H9 (cell line): ENCODE data around the gene NTSR1. TPM values are rescaled to one million over a fixed set of nuclear protein-coding genes. Genes with fewer than 3 reads are reported as not detected.

Experiments
- DNase-seq: peaks from one replicate; pipeline ENCODE4 v3.0.0-alpha.2; 2017
- H2AFZ ChIP-seq: one replicate; pipeline ENCODE4 v1.6.1; 2013; ENCODE audit warnings: mild to moderate bottlenecking, low read length, control low read depth, moderate library complexity
- H2AK5ac ChIP-seq: 2 replicates; pipeline ENCODE4 v1.6.1; 2013; ENCODE audit warnings: low read length, control low read depth, mixed read lengths; ENCODE audit not compliant: insufficient read length
- H2BK120ac ChIP-seq: one replicate; pipeline ENCODE4 v1.6.1; 2013; ENCODE audit warnings: low read depth, mild to moderate bottlenecking, low read length, control low read depth, inconsistent platforms; ENCODE audit not compliant: poor library complexity, severe bottlenecking
- H2BK12ac ChIP-seq: 2 replicates; pipeline ENCODE4 v1.6.1; 2013; ENCODE audit warnings: low read length, control low read depth, mixed read lengths, low read depth; ENCODE audit not compliant: insufficient read length
- H2BK15ac ChIP-seq: 2 replicates; pipeline ENCODE4 v1.6.1; 2013; ENCODE audit warnings: low read depth, low read length, control low read depth
- H2BK20ac ChIP-seq: one replicate; pipeline ENCODE4 v1.6.1; 2013; ENCODE audit warnings: low read depth, mild to moderate bottlenecking, low read length, control low read depth, inconsistent platforms; ENCODE audit not compliant: poor library complexity, severe bottlenecking
- H2BK5ac ChIP-seq: 2 replicates; pipeline ENCODE4 v1.6.1; 2013; ENCODE audit warnings: low read length, control low read depth, mixed read lengths; ENCODE audit not compliant: insufficient read length
- H3K14ac ChIP-seq: 2 replicates; pipeline ENCODE4 v1.6.1; 2013; ENCODE audit warnings: low read length, control low read depth; ENCODE audit not compliant: insufficient read depth
- H3K18ac ChIP-seq: 2 replicates; pipeline ENCODE4 v1.6.1; 2013; ENCODE audit warnings: low read depth, mild to moderate bottlenecking, mixed read lengths, low read length, control low read depth; ENCODE audit not compliant: insufficient read length
- H3K23ac ChIP-seq: 2 replicates; pipeline ENCODE4 v1.6.1; 2013; ENCODE audit warnings: low read length, control low read depth, mixed read lengths, low read depth; ENCODE audit not compliant: insufficient read length
- H3K23me2 ChIP-seq: 2 replicates; pipeline ENCODE4 v1.6.1; 2013; ENCODE audit warnings: low read depth, mild to moderate bottlenecking, mixed read lengths, low read length, control low read depth; ENCODE audit not compliant: insufficient read length, poor library complexity, severe bottlenecking
- H3K27ac ChIP-seq: 2 replicates; pipeline ENCODE4 v1.5.1; 2013; ENCODE audit warnings: low read length, control low read depth, mixed read lengths, low read depth; ENCODE audit not compliant: insufficient read length
- H3K27me3 ChIP-seq: 2 replicates; pipeline ENCODE4 v1.6.1; 2013; ENCODE audit warnings: low read length, control low read depth, inconsistent platforms; ENCODE audit not compliant: insufficient read depth
- H3K4ac ChIP-seq: 2 replicates; pipeline ENCODE4 v1.6.1; 2013; ENCODE audit warnings: low read depth, mild to moderate bottlenecking, control low read depth, inconsistent platforms, low read length, moderate library complexity
- H3K4me1 ChIP-seq: 2 replicates; pipeline ENCODE4 v1.6.1; 2013; ENCODE audit warnings: low read length, control low read depth, inconsistent platforms; ENCODE audit not compliant: insufficient read depth
- H3K4me2 ChIP-seq: 2 replicates; pipeline ENCODE4 v1.6.1; 2013; ENCODE audit warnings: low read length, control low read depth, mixed read lengths; ENCODE audit not compliant: insufficient read length, insufficient read depth
- H3K56ac ChIP-seq: 2 replicates; pipeline ENCODE4 v1.6.1; 2013; ENCODE audit warnings: low read depth, mild to moderate bottlenecking, mixed read lengths, low read length, control low read depth; ENCODE audit not compliant: insufficient read length
- H3K79me1 ChIP-seq: 2 replicates; pipeline ENCODE4 v1.6.1; 2013; ENCODE audit warnings: low read depth, mild to moderate bottlenecking, moderate library complexity, low read length, control low read depth, inconsistent platforms; ENCODE audit not compliant: insufficient read depth, poor library complexity, severe bottlenecking
- H3K79me2 ChIP-seq: 2 replicates; pipeline ENCODE4 v1.6.1; 2013; ENCODE audit warnings: low read length, control low read depth, inconsistent platforms; ENCODE audit not compliant: insufficient read depth
- H3K9ac ChIP-seq: 2 replicates; pipeline ENCODE4 v1.6.1; 2013; ENCODE audit warnings: low read length, control low read depth, mixed read lengths; ENCODE audit not compliant: insufficient read length; ENCODE audit errors: extremely low read depth
- H3K9me3 ChIP-seq: one replicate; pipeline ENCODE4 v1.6.1; 2013; ENCODE audit warnings: low read depth, low read length, inconsistent platforms; ENCODE audit not compliant: control insufficient read depth
- H3T11ph ChIP-seq: one replicate; pipeline ENCODE4 v1.6.1; 2013; ENCODE audit warnings: mild to moderate bottlenecking, low read length, control low read depth, inconsistent platforms
- H4K20me1 ChIP-seq: one replicate; pipeline ENCODE4 v1.6.1; 2013; ENCODE audit not compliant: control insufficient read depth, insufficient read length, insufficient read depth
- H4K5ac ChIP-seq: 2 replicates; pipeline ENCODE4 v1.6.1; 2013; ENCODE audit warnings: low read depth, mild to moderate bottlenecking, mixed read lengths, low read length, control low read depth; ENCODE audit not compliant: insufficient read length
- H4K8ac ChIP-seq: replicated peaks from 2 replicates; pipeline ENCODE4 v1.6.1; 2013; ENCODE audit warnings: low read length, control low read depth, mixed read lengths, low read depth; ENCODE audit not compliant: insufficient read length
- H4K91ac ChIP-seq: 2 replicates; pipeline ENCODE4 v1.6.1; 2013; ENCODE audit warnings: low read depth, mild to moderate bottlenecking, moderate library complexity, mixed read lengths, low read length, control low read depth; ENCODE audit not compliant: insufficient read length
- H3K27ac Mint-ChIP-seq, 3 experiments: 2 replicates in 2 of 3; 3 replicates in 1 of 3; pipeline ENCODE4 v1.8.0; 2020 to 2021; ENCODE audit warnings: mixed read lengths in 3 of 3, mild to moderate bottlenecking in 1 of 3, moderate library complexity in 1 of 3
- H3K27me3 Mint-ChIP-seq: 2 replicates; pipeline ENCODE4 v1.8.0; 2021; ENCODE audit warnings: low read depth, mild to moderate bottlenecking, moderate library complexity, mixed read lengths
- H3K36me3 Mint-ChIP-seq, 3 experiments: 2 replicates in 2 of 3; 3 replicates in 1 of 3; pipeline ENCODE4 v1.8.0; 2020 to 2021; ENCODE audit warnings: low read depth in 3 of 3, mixed read lengths in 3 of 3; ENCODE audit not compliant: insufficient read depth in 1 of 3
- H3K4me1 Mint-ChIP-seq, 2 experiments: 2 replicates each; pipeline ENCODE4 v1.8.0; 2020; ENCODE audit warnings: mixed read lengths in 2 of 2
- H3K4me3 Mint-ChIP-seq, 2 experiments: 2 replicates in 1 of 2; 3 replicates in 1 of 2; pipeline ENCODE4 v1.8.0; 2020 to 2021; ENCODE audit warnings: mild to moderate bottlenecking in 2 of 2, mixed read lengths in 2 of 2, moderate library complexity in 1 of 2
- H3K9me3 Mint-ChIP-seq, 2 experiments: 2 replicates in 1 of 2; 3 replicates in 1 of 2; pipeline ENCODE4 v1.8.0; 2020; ENCODE audit warnings: mild to moderate bottlenecking in 2 of 2, mixed read lengths in 2 of 2, moderate library complexity in 1 of 2
- WGBS: extraction: QIAGEN DNeasy Blood & Tissue Kit; methylation state at CpG from one replicate; pipeline ENCODE4 v1.1.7; 2013; ENCODE audit warnings: missing lambda C conversion rate, low lambda C conversion rate, mixed read lengths; ENCODE audit not compliant: insufficient read length; ENCODE audit errors: extremely low coverage; 5-methylcytosine and 5-hydroxymethylcytosine counted together
- total RNA-seq: library from RNA; stranded (reverse); gene quantifications from 2 replicates; pipeline ENCODE4 v1.2.1, GENCODE V29; 2021
- TF ChIP-seq, protein P1 (sequence below): fragments of 200-600 bp; sonication (generic); conservative IDR thresholded peaks from 3 replicates; pipeline ENCODE4 v1.8.0; 2021; ENCODE audit warnings: antibody characterized with exemption, mild to moderate bottlenecking

NTSR1 gene
- total RNA-seq, 1 experiment from 2014 or later, result 0.11 TPM

DNA sequence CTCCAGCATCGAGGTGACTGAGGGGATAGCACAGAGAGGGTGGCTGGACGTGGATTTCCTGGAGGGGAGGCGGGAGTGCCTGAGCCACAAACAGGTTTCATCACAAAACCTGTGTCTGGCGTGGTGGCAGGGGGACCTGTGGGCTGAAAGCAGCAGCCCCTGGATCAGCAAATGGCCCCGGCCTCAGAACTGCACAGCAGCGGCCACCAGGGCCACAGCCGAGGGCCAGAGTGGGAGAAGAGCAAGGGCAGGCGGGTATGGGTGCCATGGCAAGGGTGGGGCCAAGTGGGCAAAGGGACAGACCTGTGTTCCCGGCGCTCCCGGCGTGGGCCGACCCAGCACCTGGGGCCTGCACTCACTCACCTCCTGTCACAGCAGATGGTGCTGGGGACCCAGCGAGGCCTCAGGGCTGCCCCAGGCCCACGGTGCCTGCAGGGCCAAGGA is 19.0 kb downstream of the NTSR1 start:
- H3K36me3 Mint-ChIP-seq, result no peaks in the 10 kb centered on the region
- no peak overlapping the region for H4K91ac ChIP-seq
- H3K79me2 ChIP-seq, result no peaks in the 10 kb centered on the region
- H3K18ac ChIP-seq, result no peak overlapping the region
- no peak overlapping the region for H3K9ac ChIP-seq
- no peaks in the 10 kb centered on the region for H3K9me3 Mint-ChIP-seq
- H4K8ac ChIP-seq, result no peak overlapping the region
- no peaks in the 10 kb centered on the region for H3K4me1 ChIP-seq
- no peak overlapping the region for H3K23ac ChIP-seq
- H2BK12ac ChIP-seq, result no peak overlapping the region
- TF ChIP-seq, protein P1, sequence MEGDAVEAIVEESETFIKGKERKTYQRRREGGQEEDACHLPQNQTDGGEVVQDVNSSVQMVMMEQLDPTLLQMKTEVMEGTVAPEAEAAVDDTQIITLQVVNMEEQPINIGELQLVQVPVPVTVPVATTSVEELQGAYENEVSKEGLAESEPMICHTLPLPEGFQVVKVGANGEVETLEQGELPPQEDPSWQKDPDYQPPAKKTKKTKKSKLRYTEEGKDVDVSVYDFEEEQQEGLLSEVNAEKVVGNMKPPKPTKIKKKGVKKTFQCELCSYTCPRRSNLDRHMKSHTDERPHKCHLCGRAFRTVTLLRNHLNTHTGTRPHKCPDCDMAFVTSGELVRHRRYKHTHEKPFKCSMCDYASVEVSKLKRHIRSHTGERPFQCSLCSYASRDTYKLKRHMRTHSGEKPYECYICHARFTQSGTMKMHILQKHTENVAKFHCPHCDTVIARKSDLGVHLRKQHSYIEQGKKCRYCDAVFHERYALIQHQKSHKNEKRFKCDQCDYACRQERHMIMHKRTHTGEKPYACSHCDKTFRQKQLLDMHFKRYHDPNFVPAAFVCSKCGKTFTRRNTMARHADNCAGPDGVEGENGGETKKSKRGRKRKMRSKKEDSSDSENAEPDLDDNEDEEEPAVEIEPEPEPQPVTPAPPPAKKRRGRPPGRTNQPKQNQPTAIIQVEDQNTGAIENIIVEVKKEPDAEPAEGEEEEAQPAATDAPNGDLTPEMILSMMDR, result no peak
- H3K4ac ChIP-seq, result no peak overlapping the region
- H3T11ph ChIP-seq, result no peak overlapping the region
- H3K27me3 ChIP-seq, result no peaks in the 10 kb centered on the region
- no peak overlapping the region for H3K27ac Mint-ChIP-seq
- H3K79me1 ChIP-seq, result no peaks in the 10 kb centered on the region
- no peak overlapping the region; the same call in 1 of the 2 replicates for H3K14ac ChIP-seq
- no peak overlapping the region for H2BK15ac ChIP-seq
- no peak overlapping the region for H3K4me3 Mint-ChIP-seq
- no peak overlapping the region for H2AK5ac ChIP-seq
- no peak overlapping the region for H3K56ac ChIP-seq
- no peaks in the 10 kb centered on the region for H3K23me2 ChIP-seq
- WGBS, result no CpG with 5 or more reads among the region's 15 CpGs
- H2BK5ac ChIP-seq, result no peak overlapping the region
- H2AFZ ChIP-seq, result no peak overlapping the region
- H3K27me3 Mint-ChIP-seq, result peaks cover 23% of the 10 kb centered on the region
- no peaks in the 10 kb centered on the region for H4K20me1 ChIP-seq
- H3K27ac ChIP-seq, result no peak overlapping the region
- no peaks in the 10 kb centered on the region for H3K9me3 ChIP-seq
- no peak overlapping the region for H2BK20ac ChIP-seq
- H3K4me2 ChIP-seq, result no peak overlapping the region
- no peak overlapping the region for H4K5ac ChIP-seq
- no peak overlapping the region for H2BK120ac ChIP-seq
- DNase-seq, result no peak
- no peaks in the 10 kb centered on the region for H3K4me1 Mint-ChIP-seq
